NOMO-1 (cell line): ENCODE measurements around the gene GPATCH11.
A peak's percentile ranks its signal among the peaks of the same experiment; 100 is the strongest.

Experiments
- DNase-seq, 2 experiments: peaks; one replicate each; lab custom pipeline; 2025; ENCODE audit not compliant: unreplicated experiment in 2 of 2; lab: John Stamatoyannopoulos, UW

Gene GPATCH11

DNA sequence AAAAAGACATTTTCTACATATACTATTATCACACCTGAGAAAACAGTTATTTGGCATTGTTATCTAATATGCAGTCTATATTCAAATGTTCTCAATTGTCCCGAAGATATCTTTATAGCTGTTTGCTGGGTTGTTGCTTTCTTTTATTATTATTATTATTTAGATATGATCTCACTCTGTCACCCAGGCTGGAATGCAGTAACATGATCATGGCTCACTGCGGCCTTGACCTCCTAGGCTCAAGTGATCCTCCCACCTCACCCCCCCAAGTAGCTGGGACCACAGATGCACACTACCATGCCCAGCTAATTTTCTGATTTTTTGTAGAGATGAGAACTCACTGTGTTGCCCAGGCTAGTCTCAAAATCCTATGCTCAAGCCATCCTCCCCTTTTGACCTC, 19.9 kb downstream of the GPATCH11 start:
- no peak for DNase-seq

DNA sequence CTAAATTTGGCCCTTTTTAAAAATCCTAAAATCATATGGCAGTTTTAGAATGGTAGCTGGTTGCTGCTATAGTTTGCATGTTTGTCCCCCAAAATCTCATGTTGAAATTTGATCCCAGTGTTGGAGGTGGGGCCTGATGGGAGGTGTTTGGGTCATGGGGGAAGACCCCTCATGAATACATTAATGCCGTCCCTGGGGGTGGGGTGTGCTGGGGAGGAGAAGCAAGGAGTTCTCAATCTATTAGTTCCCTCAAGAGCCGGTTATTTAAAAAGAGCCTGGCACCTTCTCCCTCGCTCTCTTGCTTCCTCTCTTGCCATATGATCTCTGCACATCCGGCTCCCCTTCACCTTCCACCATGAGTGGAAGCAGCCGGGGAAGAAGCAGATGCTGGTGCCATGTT, 20.8 kb downstream of the GPATCH11 start:
- no peak for DNase-seq

DNA sequence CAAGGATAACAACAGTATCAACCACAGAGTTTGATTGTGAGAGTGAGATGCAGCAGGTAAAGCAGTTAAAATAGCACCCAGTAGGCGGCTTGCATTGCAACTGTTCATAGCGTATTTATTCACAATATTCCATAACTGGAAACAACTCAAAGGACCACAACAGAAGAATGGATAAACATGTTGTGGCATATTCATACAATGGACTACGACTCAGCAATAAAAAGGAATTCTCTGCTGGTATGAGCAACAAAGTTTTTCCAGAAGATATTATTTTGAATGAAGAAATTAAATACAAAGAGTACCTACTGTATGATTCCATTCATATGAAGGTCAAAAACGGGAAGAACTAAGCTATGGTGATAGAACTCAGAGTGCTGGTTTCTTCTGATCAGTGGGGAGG, 25.2 kb downstream of the GPATCH11 start:
- no peak for DNase-seq

DNA sequence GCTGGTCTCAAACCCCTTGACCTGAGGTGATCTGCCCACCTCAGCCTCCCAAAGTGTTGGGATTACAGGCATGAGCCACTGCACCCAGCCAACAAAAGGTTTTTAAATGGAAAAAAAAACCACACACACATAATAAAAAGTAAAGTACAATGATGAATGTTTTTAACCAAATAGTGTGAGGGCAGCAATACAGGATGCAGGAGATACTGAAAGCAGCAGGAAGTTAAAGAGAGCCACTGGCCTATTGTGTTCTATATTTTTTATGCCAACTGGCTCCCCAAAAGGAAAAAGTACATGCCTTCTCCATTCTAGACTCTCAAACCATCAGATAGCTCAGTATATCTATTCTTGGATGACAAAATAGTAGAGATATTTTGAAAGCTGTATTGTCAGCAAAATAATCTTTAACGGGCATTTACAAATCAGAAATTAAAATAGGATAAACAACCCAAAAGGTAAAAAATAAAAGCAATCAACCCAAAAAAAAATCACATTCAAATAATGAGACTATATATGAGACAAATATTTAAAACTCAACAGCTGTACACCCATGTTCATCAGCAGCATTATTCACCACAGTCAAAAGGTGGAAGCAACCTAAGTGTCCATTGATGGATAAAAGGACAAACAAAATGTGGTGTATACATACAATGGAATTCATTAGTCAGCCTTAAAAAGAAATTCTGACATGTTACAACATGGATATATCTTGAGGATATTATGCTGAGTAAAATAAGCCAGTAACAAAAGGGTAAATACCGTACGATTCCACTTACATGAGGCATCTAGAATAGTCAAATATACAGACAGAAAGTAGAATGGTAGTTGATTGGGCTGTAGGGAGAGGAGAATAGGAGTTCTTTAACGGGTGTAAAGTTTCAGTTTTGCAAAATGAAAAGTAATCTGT, 26.2 kb downstream of the GPATCH11 start:
- no peak for DNase-seq

DNA sequence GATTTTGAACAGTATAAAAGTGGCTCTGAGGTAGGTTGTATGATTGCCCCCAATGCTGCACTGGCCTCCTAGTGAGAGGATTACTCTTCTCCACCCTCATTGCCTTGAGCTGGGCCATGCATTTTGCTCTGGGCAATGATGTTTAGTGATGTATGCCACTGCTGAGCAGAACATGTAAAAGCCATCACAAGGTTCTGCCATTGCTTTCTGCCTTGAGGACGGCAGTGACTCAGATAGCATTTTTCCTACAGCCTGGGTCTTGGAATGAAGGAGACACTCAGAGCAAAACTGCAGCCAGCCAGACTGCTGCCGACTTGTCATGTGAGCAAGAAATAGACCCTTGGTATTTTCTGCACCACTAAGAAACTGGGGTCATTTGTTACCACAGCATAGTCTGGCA, 27.6 kb downstream of the GPATCH11 start:
- DNase-seq, result no peak

DNA sequence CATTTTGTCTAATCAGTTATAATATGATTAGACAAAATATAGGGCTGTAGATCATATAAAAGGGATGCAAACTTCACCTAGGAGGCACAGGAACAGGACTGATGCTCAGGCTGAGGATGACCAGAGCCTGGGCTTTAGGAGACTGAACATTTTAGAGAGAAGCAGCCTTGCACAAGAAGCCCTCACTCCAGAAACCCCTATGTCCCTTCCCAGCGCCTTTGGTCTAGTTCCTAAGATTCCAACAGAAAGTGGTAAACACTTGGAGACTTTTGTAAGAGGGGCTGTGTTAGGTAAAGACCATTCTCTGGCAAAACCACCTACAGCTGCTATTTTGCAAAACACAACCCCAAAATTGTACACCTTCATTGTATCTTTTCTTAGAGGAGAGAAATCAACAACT, 33.2 kb downstream of the GPATCH11 start:
- no peak for DNase-seq

DNA sequence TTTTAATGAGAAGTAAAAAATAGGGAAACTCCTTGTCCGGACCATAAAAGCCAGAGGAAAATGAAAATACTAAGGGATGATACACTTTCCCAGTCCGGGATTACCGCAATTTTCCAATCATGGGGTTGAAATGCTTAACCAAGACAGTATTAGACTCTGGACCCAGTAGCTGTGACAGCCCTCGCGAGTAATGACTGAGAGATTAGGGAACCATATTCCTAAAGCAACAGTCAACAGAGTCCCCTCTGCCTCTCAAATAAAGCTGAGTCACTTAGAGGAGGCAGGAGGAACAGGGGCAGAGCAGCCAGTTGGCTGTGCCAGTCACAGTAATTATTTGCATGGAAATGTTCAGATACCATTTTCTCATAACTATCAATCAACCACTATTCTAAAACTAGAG, 34.8 kb downstream of the GPATCH11 start:
- no peak for DNase-seq

DNA sequence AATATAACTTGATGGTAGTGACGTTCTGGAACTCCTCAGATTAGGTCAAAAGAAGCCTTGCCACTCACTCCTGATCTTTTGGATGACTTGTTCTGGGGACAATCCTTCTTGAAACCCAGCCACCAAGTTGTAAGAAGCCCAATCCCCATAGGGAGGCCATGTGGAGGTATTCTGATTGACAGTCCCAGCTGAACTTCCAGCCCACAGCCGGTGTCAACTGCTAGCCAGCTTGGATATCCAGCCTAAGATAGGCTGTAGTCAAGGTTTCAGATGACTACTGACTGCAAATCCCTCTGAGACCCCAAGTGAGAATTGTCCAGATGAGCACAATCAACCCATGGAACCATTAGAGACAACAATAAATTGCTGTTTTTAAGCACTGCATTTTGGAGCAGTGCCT, 41.1 kb downstream of the GPATCH11 start:
- DNase-seq, result no peak

DNA sequence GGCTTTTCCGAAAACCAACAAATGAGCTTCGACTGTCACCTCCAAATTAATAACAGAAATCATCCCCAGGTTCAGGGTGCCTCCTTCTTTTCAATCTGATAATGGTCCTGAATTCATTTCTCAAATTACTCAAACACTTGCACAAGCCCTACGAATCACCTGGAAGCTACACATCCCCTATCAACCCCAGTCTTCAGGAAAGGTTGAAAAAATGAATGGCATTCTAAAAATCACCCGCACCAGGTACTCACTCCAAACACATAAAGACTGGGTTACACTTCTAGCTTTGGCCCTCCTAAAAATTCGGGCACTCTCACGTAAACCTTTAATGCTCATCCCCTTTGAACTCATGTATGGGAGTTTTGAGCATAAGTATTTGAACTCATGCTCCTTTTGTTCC, 48.6 kb downstream of the GPATCH11 start:
- DNase-seq, result no peak

DNA sequence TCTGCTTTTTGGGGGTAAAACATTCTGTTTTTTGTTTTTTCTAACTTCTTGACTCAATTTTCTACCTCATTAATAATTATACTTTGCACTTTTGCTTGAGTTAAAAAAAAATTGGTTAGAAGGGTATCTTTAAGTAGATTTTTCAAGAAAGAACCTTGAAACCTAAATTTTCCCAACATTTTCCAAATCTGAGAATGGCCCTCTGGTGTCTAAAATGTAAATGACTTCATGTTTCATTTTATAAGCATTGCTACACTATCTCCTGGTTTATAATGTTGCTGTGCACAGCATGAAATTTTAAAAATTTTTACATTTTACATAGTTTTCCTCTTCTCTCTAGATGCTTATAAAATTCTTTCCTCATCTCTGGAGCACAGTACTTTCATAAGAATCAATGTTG, 58.2 kb downstream of the GPATCH11 start:
- no peak for DNase-seq

DNA sequence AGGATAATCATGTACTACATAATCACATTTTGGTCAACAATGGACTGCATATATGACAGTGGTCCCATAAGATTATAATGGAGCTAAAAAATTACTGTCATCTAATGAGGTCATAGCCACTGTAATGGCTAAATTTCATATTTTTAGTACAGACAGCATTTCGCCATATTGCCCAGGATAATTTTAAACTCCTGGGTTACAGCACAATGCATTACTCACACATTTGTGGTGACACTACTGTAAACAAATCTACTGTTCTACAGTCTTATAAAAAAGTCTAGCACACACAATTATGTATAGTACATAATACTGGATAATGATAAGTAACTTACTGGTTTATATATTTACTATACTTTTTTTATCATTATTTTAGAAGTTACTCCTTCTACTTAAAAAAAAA, 59.7 kb downstream of the GPATCH11 start:
- peak in 1 of 2 experiments; percentile 14 for DNase-seq

DNA sequence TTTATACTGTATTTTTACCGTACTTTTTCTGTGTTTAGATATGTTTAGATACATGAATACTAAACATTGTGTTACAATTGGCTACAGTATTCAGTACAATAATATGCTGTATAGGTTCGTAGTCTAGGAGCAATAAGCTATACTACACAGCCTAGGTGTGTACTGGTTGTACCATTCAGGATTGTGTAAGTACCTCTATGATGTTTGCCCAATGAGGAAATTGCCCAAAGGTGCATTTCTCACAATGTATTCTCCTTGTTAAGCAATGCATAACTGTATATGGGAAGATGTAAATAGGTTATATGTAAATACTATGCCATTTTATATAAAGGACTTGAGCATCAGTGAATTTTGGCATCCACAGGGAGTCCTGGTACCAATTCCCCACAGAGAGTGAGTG, 61.7 kb downstream of the GPATCH11 start:
- DNase-seq, result no peak

DNA sequence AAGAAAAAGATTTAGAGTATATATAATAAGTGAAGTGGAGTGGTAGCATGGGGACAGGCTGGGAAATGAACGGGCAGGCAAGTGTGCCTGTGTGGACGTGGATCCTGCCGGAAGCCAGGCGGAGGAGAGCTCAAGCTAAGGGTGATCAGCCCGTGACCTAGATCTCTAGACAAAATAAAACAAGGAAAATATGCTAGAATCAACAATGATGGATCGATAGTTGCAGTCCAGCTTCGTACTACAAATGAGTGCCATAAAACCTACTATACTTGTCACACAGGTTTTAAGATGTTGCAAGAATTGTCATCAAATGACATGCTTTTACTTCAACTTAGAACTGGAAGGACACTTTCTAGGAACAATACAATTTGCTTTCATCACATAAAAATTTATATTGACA, 64.0 kb downstream of the GPATCH11 start:
- no peak for DNase-seq
